DND-41 (cell line): Measurements from ENCODE around the gene SLC27A6.

Source experiments
- CTCF ChIP-seq: IDR thresholded peaks from 2 replicates; pipeline ENCODE4 v1.5.1; 2012; ENCODE audit warnings: borderline replicate concordance, low read length, moderate library complexity, mild to moderate bottlenecking; ENCODE audit not compliant: poor library complexity, severe bottlenecking; ENCODE audit errors: extremely low read depth
- EZH2 ChIP-seq: IDR thresholded peaks from 3 replicates; pipeline ENCODE4 v1.6.1; 2012; ENCODE audit warnings: borderline replicate concordance, low read depth, mild to moderate bottlenecking, moderate library complexity, low read length, inconsistent platforms; ENCODE audit not compliant: severe bottlenecking

DNA sequence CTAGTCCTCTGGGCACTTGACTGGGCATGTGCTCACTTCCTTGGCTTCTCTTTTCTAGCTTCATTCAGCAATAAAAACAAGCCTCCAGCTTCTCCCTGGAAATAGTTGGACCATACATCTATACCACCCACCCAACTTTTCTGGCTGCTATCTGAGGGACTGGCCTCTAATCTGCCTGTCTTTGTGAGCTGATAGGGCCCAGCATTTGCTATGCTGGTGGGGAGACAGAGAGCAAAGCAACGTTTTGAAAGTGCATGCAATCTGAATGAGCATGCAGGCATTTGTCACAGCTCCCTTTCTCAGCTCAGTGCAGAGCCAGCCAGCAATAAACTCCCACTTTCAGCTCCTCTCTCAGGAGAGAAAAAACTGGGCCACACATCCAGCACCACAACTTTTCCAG is 78.6 kb downstream of the SLC27A6 start:
- no peak for TF ChIP-seq CTCF
- TF ChIP-seq EZH2, result no peak
